ENCODE results near the gene TRIM69. TPM values are rescaled to one million over a fixed set of nuclear protein-coding genes. Genes with fewer than 3 reads are reported as not detected.

Gene TRIM69
- total and polyA plus RNA-seq, 7 experiments from 2014 or later, result 12.4 to 65.0 (median 23.1) TPM

Other genes with a start within 250 kb of the TRIM69 start
- gene EIF3J, start 199.4 kb upstream of the TRIM69 start, total RNA-seq, result 10 to 100 TPM; 52.9 to 83.4 (median 66.5) TPM
- 10 to 100 TPM; 19.3 to 22.7 TPM for gene EIF3J, start 199.4 kb upstream of the TRIM69 start, polyA plus RNA-seq
- gene SPG11, start 72.9 kb upstream of the TRIM69 start, total RNA-seq, result 100 to 1,000 TPM in 4 of 5 experiments, 10 to 100 TPM in 1; 92.2 to 137 (median 131) TPM
- gene SPG11, start 72.9 kb upstream of the TRIM69 start, polyA plus RNA-seq, result 10 to 100 TPM; 26.1 to 32.1 TPM
- 10 to 100 TPM; 37.4 to 83.8 (median 71.3) TPM for gene PATL2, start 25.2 kb upstream of the TRIM69 start, total RNA-seq
- gene PATL2, start 25.2 kb upstream of the TRIM69 start, polyA plus RNA-seq, result 10 to 100 TPM; 11.4 to 17.3 TPM
- 1,000 to 10,000 TPM; 4,325 to 8,698 (median 6,221) TPM for gene B2M, start 25.0 kb upstream of the TRIM69 start, total RNA-seq
- gene B2M, start 25.0 kb upstream of the TRIM69 start, polyA plus RNA-seq, result over 10,000 TPM; 23,113 to 34,374 TPM
- not detected for gene TERB2, start 220.2 kb downstream of the TRIM69 start, total RNA-seq
- not detected for gene TERB2, start 220.2 kb downstream of the TRIM69 start, polyA plus RNA-seq